ENCODE measurements around the gene AUTS2.

Gene AUTS2

GRCh38 chr7:70066844-70067243 is 468.6 kb downstream of the AUTS2 start (continued):
- no peak for TF ChIP-seq ZNF837 (tag by site-specific recombination; IDR thresholded peaks at IDR 0.05)
- TF ChIP-seq BCL11A (tag by site-specific recombination; IDR thresholded peaks at IDR 0.05; ENCODE audit: low read depth) = peak; percentile 78
- no peak; the same call in 1 of the 2 replicates for TF ChIP-seq ZXDB (tag by site-specific recombination; IDR thresholded peaks at IDR 0.05)
- no peak for TF ChIP-seq ZNF341 (tag by site-specific recombination; IDR thresholded peaks at IDR 0.05; ENCODE audit: low read depth)
- TF ChIP-seq SP7 (tag by site-specific recombination; IDR thresholded peaks at IDR 0.05) = peak; percentile 68
- TF ChIP-seq ZBTB17 (tag by site-specific recombination; IDR thresholded peaks at IDR 0.05) = peak; percentile 19; the same call in 1 of the 2 replicates
- peak; percentile 96 for TF ChIP-seq PRDM6 (tag by site-specific recombination; IDR thresholded peaks at IDR 0.05)
- TF ChIP-seq ZNF426 (tag by site-specific recombination; IDR thresholded peaks at IDR 0.05) = no peak

DNA sequence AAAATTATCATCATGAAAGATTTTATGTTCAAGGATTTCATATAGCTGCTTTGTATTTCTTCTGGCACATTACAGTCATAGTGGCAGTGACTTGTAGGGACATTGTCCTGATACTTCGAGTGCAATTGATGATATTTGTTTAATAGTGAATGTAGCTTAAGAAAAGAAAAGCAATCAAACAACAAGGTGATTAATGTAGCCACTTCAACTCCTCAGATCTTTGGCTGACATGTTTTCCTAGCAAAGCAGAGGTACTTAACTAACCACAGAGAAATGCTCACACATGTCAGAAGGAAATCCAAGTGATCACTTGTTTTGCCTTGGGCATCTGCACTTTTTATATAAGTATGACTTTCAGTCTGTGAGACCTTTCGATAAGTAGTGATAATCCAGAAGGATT is 470.3 kb downstream of the AUTS2 start:
- no peak overlapping the region for H3K4me3 ChIP-seq (ENCODE audit: low read depth, low read length)
- no peaks in the 10 kb centered on the region for H3K9me3 ChIP-seq (ENCODE audit: control insufficient read depth, insufficient read depth, low read depth, low read length)
- CTCF ChIA-PET = no interaction called here
- peaks cover 17% of the 10 kb centered on the region for H3K4me1 ChIP-seq (ENCODE audit: control insufficient read depth, insufficient read depth, low read length)
- H3K36me3 ChIP-seq (ENCODE audit: control insufficient read depth in 2 of 2, insufficient read depth in 1 of 2, low read length in 2 of 2) = no peaks in the 10 kb centered on the region
- POLR2A ChIA-PET = no interaction called here
- peak overlapping the region; percentile 38; the same call in 1 of the 2 replicates for H3K27ac ChIP-seq (ENCODE audit: extremely low read depth, low read depth, low read length)
- TF ChIP-seq OSR2 (tag by site-specific recombination; IDR thresholded peaks at IDR 0.05) (peak; percentile 76; the same call in 1 of the 2 replicates), ZNF768 (tag by site-specific recombination; IDR thresholded peaks at IDR 0.05) (no peak), TCF7L2 (IDR thresholded peaks at IDR 0.05; ENCODE audit: borderline replicate concordance, low read depth, low read length) (peak; percentile 43; the same call in 1 of the 2 replicates), FEZF1 (tag by site-specific recombination; IDR thresholded peaks at IDR 0.05) (peak; percentile 59), SCRT1 (tag by site-specific recombination; IDR thresholded peaks at IDR 0.05; ENCODE audit: borderline replicate concordance) (no peak), ZNF544 (tag by site-specific recombination; IDR thresholded peaks at IDR 0.05) (no peak), ZNF76 (tag by site-specific recombination; IDR thresholded peaks at IDR 0.05; ENCODE audit: borderline replicate concordance, low read depth) (no peak), ZNF157 (tag by site-specific recombination; IDR thresholded peaks at IDR 0.05) (no peak), ZNF777 (tag by site-specific recombination; IDR thresholded peaks at IDR 0.05; ENCODE audit: borderline replicate concordance) (no peak), IKZF3 (tag by site-specific recombination; IDR thresholded peaks at IDR 0.05) (0 out of 2 replicates have a peak, but pooled peaks have one; percentile 9), ZIC2 (tag by site-specific recombination; IDR thresholded peaks at IDR 0.05) (no peak), ZNF792 (tag by site-specific recombination; IDR thresholded peaks at IDR 0.05) (no peak), PRDM6 (tag by site-specific recombination; IDR thresholded peaks at IDR 0.05) (peak; percentile 58; the same call in 1 of the 2 replicates), ZNF140 (tag by site-specific recombination; IDR thresholded peaks at IDR 0.05) (no peak), ZNF660 (tag by site-specific recombination; IDR thresholded peaks at IDR 0.05) (no peak), MZF1 (tag by site-specific recombination; IDR thresholded peaks at IDR 0.05; ENCODE audit: borderline replicate concordance) (no peak)
- TF ChIP-seq, protein P1, sequence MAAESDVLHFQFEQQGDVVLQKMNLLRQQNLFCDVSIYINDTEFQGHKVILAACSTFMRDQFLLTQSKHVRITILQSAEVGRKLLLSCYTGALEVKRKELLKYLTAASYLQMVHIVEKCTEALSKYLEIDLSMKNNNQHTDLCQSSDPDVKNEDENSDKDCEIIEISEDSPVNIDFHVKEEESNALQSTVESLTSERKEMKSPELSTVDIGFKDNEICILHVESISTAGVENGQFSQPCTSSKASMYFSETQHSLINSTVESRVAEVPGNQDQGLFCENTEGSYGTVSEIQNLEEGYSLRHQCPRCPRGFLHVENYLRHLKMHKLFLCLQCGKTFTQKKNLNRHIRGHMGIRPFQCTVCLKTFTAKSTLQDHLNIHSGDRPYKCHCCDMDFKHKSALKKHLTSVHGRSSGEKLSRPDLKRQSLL (tag by site-specific recombination; IDR thresholded peaks at IDR 0.05) = no peak
- TF ChIP-seq, protein P2, sequence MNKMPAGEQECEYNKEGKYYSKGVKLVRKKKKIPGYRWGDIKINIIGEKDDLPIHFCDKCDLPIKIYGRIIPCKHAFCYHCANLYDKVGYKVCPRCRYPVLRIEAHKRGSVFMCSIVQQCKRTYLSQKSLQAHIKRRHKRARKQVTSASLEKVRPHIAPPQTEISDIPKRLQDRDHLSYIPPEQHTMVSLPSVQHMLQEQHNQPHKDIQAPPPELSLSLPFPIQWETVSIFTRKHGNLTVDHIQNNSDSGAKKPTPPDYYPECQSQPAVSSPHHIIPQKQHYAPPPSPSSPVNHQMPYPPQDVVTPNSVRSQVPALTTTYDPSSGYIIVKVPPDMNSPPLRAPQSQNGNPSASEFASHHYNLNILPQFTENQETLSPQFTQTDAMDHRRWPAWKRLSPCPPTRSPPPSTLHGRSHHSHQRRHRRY (tag by site-specific recombination; IDR thresholded peaks at IDR 0.05) = no peak
- TF ChIP-seq, protein P3, sequence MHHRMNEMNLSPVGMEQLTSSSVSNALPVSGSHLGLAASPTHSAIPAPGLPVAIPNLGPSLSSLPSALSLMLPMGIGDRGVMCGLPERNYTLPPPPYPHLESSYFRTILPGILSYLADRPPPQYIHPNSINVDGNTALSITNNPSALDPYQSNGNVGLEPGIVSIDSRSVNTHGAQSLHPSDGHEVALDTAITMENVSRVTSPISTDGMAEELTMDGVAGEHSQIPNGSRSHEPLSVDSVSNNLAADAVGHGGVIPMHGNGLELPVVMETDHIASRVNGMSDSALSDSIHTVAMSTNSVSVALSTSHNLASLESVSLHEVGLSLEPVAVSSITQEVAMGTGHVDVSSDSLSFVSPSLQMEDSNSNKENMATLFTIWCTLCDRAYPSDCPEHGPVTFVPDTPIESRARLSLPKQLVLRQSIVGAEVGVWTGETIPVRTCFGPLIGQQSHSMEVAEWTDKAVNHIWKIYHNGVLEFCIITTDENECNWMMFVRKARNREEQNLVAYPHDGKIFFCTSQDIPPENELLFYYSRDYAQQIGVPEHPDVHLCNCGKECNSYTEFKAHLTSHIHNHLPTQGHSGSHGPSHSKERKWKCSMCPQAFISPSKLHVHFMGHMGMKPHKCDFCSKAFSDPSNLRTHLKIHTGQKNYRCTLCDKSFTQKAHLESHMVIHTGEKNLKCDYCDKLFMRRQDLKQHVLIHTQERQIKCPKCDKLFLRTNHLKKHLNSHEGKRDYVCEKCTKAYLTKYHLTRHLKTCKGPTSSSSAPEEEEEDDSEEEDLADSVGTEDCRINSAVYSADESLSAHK (tag by site-specific recombination; IDR thresholded peaks at IDR 0.05) = no peak
- TF ChIP-seq, protein P4, sequence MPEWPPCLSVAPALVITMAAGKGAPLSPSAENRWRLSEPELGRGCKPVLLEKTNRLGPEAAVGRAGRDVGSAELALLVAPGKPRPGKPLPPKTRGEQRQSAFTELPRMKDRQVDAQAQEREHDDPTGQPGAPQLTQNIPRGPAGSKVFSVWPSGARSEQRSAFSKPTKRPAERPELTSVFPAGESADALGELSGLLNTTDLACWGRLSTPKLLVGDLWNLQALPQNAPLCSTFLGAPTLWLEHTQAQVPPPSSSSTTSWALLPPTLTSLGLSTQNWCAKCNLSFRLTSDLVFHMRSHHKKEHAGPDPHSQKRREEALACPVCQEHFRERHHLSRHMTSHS (tag by site-specific recombination; IDR thresholded peaks at IDR 0.05) = no peak
